IPS-18c (cell line): ENCODE measurements around the gene B4GALNT3.

Experiments
- H3K4me3 ChIP-seq: 2 replicates; pipeline ENCODE4 v1.7.0; 2013; ENCODE audit warnings: low read depth, mild to moderate bottlenecking, low read length, moderate library complexity; ENCODE audit not compliant: insufficient read depth
- H3K9me3 ChIP-seq: one replicate; pipeline ENCODE4 v1.6.1; 2013; ENCODE audit warnings: mild to moderate bottlenecking, low read length, moderate library complexity; ENCODE audit not compliant: control insufficient read depth, insufficient read depth

Gene B4GALNT3

GRCh38 chr12:560691-561390, 101.1 kb downstream of the B4GALNT3 start:
- H3K4me3 ChIP-seq = no peak overlapping the region
- H3K9me3 ChIP-seq = no peaks in the 10 kb centered on the region

- Histone ChIP-seq H3K9me3 (no peaks in the 10 kb centered on the region), H3K4me3 (no peak overlapping the region)
Observed at GRCh38 chr12:561391-561705, 101.6 kb downstream of the B4GALNT3 start.

- no peak overlapping the region for H3K4me3 ChIP-seq
Observed at GRCh38 chr12:561908-562593, 102.3 kb downstream of the B4GALNT3 start.

GRCh38 chr12:562634-563033, 102.9 kb downstream of the B4GALNT3 start:
- Histone ChIP-seq H3K4me3 (no peak overlapping the region), H3K9me3 (no peaks in the 10 kb centered on the region)

More at GRCh38 chr12:561908-562593, 102.3 kb downstream of the B4GALNT3 start:
- H3K9me3 ChIP-seq = no peaks in the 10 kb centered on the region

GRCh38 chr12:563250-563781, 103.6 kb downstream of the B4GALNT3 start:
- H3K4me3 ChIP-seq = no peak overlapping the region
- no peaks in the 10 kb centered on the region for H3K9me3 ChIP-seq

GRCh38 chr12:563787-564298, 104.1 kb downstream of the B4GALNT3 start:
- Histone ChIP-seq H3K9me3 (no peaks in the 10 kb centered on the region), H3K4me3 (no peak overlapping the region)

GRCh38 chr12:565161-565560, 105.4 kb downstream of the B4GALNT3 start:
- H3K4me3 ChIP-seq = no peak overlapping the region
- H3K9me3 ChIP-seq = no peaks in the 10 kb centered on the region

- Histone ChIP-seq H3K9me3 (peaks cover 2% of the 10 kb centered on the region), H3K4me3 (no peak overlapping the region)
Observed at GRCh38 chr12:565589-566105, 105.9 kb downstream of the B4GALNT3 start.

- H3K4me3 ChIP-seq = no peak overlapping the region
- peaks cover 2% of the 10 kb centered on the region for H3K9me3 ChIP-seq
Observed at GRCh38 chr12:568486-568885, 108.7 kb downstream of the B4GALNT3 start.

- Histone ChIP-seq H3K9me3 (peaks cover 2% of the 10 kb centered on the region), H3K4me3 (0 out of 2 replicates have a peak overlapping the region, but pooled peaks have one; percentile 68)
Observed at GRCh38 chr12:569091-569676, 109.4 kb downstream of the B4GALNT3 start.

GRCh38 chr12:569803-570434, 110.2 kb downstream of the B4GALNT3 start:
- Histone ChIP-seq H3K4me3 (peak overlapping the region; percentile 68), H3K9me3 (peaks cover 2% of the 10 kb centered on the region)

GRCh38 chr12:570435-570920, 110.7 kb downstream of the B4GALNT3 start:
- peak overlapping the region; percentile 68 for H3K4me3 ChIP-seq
- peaks cover 2% of the 10 kb centered on the region for H3K9me3 ChIP-seq

GRCh38 chr12:570921-571794, 111.4 kb downstream of the B4GALNT3 start:
- Histone ChIP-seq H3K4me3 (peak overlapping the region; percentile 68), H3K9me3 (peaks cover 2% of the 10 kb centered on the region)

GRCh38 chr12:571795-572531, 112.2 kb downstream of the B4GALNT3 start:
- peaks cover 2% of the 10 kb centered on the region for H3K9me3 ChIP-seq
- no peak overlapping the region for H3K4me3 ChIP-seq

- peaks cover 2% of the 10 kb centered on the region for H3K9me3 ChIP-seq
- H3K4me3 ChIP-seq = no peak overlapping the region
Observed at GRCh38 chr12:572532-572899, 112.8 kb downstream of the B4GALNT3 start.

- peaks cover 2% of the 10 kb centered on the region for H3K9me3 ChIP-seq
Observed at GRCh38 chr12:573232-573631, 113.5 kb downstream of the B4GALNT3 start.

More at GRCh38 chr12:573232-573631, 113.5 kb downstream of the B4GALNT3 start:
- H3K4me3 ChIP-seq = no peak overlapping the region
